ENCODE data around the gene GRIN2C. TPM values are rescaled to one million over a fixed set of nuclear protein-coding genes. Genes with fewer than 3 reads are reported as not detected.

Gene GRIN2C
- total and polyA plus RNA-seq, 2 donors from 2014 or later = 0.15 to 0.31 TPM

DNA sequence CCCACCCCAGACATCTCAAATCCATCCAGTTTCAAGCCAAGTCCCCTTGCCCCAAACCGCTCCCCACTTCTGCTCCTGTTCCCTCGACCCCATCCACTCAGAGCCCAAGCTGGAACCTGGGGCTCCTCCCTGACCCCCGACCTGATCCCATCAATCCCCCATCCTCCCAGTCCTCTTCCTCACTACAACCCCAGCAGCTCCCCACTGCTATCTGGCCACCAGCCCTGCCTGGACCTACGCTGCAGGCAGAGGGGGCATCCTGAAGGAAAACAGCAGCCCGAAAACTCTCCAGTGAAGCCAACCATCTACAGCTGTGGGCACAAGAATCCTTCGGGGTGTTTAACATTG is 9.2 kb upstream of the GRIN2C start:
- Histone ChIP-seq H3K4me3 (ENCODE audit: low read length in 3 of 3) (no peak overlapping the region), H3K27me3 (ENCODE audit: control insufficient read depth, insufficient read depth, low read length) (no peaks in the 10 kb centered on the region), H3K9ac (ENCODE audit: low read length in 3 of 3) (no peak overlapping the region), H3K36me3 (ENCODE audit: control insufficient read depth in 2 of 3, insufficient read depth in 3 of 3, low read length in 3 of 3) (no peaks in the 10 kb centered on the region), H3K27ac (ENCODE audit: low read depth in 2 of 2, low read length in 2 of 2) (no peak overlapping the region), H3K4me1 (ENCODE audit: control insufficient read depth in 2 of 3, insufficient read depth in 2 of 3, low read depth in 1 of 3, low read length in 3 of 3) (peaks cover 0 to 9% (median 4%) of the 10 kb centered on the region in 3 donors), H3K9me3 (ENCODE audit: control insufficient read depth in 2 of 3, insufficient read depth in 1 of 3, low read length in 3 of 3) (no peaks in the 10 kb centered on the region)
- FAIRE-seq = no peak
- intact Hi-C loops (cut with DNase I) = loop anchor here (10.0 kb wide), 1 partner anchor 124 kb away; the partner anchor contains the start of gene NHERF1
- TF ChIP-seq, protein P1, sequence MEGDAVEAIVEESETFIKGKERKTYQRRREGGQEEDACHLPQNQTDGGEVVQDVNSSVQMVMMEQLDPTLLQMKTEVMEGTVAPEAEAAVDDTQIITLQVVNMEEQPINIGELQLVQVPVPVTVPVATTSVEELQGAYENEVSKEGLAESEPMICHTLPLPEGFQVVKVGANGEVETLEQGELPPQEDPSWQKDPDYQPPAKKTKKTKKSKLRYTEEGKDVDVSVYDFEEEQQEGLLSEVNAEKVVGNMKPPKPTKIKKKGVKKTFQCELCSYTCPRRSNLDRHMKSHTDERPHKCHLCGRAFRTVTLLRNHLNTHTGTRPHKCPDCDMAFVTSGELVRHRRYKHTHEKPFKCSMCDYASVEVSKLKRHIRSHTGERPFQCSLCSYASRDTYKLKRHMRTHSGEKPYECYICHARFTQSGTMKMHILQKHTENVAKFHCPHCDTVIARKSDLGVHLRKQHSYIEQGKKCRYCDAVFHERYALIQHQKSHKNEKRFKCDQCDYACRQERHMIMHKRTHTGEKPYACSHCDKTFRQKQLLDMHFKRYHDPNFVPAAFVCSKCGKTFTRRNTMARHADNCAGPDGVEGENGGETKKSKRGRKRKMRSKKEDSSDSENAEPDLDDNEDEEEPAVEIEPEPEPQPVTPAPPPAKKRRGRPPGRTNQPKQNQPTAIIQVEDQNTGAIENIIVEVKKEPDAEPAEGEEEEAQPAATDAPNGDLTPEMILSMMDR (IDR thresholded peaks at IDR 0.05; ENCODE audit: borderline replicate concordance, extremely low read depth, insufficient read depth) = no peak
- no peak for DNase-seq

DNA sequence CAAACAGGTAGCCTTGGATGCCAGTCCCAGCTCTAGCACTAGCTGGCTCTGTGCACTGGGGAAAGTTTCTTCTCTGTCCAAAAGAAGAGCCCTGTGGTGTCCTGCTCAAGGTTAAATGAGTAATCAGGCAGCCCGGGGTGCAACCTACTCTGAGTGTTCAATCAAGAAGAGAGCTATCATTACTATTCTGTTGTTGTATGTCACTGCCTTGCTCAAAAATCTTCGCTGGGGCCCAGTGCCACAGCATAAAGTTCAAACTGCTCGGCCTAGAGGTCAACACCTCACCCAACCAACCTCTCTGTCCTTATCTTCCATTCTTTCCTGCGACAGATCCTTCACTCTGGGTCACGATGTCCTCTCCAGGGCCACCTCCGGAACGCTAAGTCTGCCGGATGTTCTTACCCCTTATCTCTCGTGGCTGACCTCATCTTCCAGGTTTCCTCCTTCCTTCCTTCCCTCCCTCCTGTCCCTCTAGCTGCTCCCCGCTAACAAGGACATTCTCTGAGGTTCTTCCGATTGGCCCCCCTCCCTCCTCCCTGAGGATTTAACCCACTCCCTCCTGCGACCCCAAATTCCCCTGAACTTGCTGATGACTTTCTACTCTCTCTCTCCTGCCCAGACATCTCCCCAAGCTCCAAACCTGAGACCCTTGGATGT is 8.7 kb upstream of the GRIN2C start:
- Histone ChIP-seq H3K9me3 (ENCODE audit: control insufficient read depth in 2 of 3, insufficient read depth in 1 of 3, low read length in 3 of 3) (no peaks in the 10 kb centered on the region), H3K9ac (ENCODE audit: low read length in 3 of 3) (no peak overlapping the region), H3K27me3 (ENCODE audit: control insufficient read depth, insufficient read depth, low read length) (no peaks in the 10 kb centered on the region), H3K4me3 (ENCODE audit: low read length in 3 of 3) (no peak overlapping the region), H3K27ac (ENCODE audit: low read depth in 2 of 2, low read length in 2 of 2) (no peak overlapping the region), H3K4me1 (ENCODE audit: control insufficient read depth in 2 of 3, insufficient read depth in 2 of 3, low read depth in 1 of 3, low read length in 3 of 3) (peaks cover 0 to 9% (median 4%) of the 10 kb centered on the region in 3 donors), H3K36me3 (ENCODE audit: control insufficient read depth in 2 of 3, insufficient read depth in 3 of 3, low read length in 3 of 3) (no peaks in the 10 kb centered on the region)
- no peak for DNase-seq
- intact Hi-C loops (cut with DNase I) = loop anchor here (10.0 kb wide), 1 partner anchor 124 kb away; the partner anchor contains the start of gene NHERF1
- FAIRE-seq = no peak
- TF ChIP-seq, protein P1 (IDR thresholded peaks at IDR 0.05; ENCODE audit: borderline replicate concordance, extremely low read depth, insufficient read depth) = no peak

DNA sequence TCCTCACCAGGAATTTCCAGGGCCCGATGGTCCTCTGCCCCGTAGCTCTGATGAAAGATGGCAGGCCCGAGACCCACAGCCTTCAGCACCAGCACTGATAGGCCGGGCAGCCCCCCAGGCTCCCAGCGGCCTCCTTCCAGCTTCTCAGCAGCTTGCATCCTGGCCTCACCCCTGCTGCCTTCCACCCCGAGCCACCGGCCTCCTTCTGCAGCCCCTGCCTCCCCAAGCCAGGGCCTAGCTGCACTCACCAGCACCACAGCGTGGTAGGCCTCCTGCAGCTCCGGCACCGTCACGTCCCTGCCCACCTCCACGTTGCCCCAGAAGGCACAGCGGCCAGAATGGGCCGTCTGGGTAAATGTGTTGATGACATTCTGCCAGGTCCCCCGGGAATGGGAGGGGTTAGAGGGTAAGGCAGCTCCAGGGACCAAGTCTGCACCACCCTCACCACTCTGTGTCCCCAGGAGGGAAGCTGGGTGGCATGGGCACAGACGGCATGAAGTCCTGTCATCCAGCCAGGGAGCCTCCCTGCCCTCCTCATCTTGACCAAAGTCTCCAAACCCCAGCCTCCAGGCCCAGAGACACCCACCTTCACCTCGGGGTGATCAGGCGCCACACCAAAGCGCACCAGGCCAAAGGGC is 6.6 kb upstream of the GRIN2C start:
- no peak for FAIRE-seq

More for the DNA sequence above, 6.6 kb upstream of the GRIN2C start:
- Histone ChIP-seq H3K4me3 (ENCODE audit: low read length in 3 of 3) (no peak overlapping the region), H3K36me3 (ENCODE audit: control insufficient read depth in 2 of 3, insufficient read depth in 3 of 3, low read length in 3 of 3) (no peaks in the 10 kb centered on the region), H3K27me3 (ENCODE audit: control insufficient read depth, insufficient read depth, low read length) (no peaks in the 10 kb centered on the region), H3K4me1 (ENCODE audit: control insufficient read depth in 2 of 3, insufficient read depth in 2 of 3, low read depth in 1 of 3, low read length in 3 of 3) (peaks cover 0 to 5% (median 2%) of the 10 kb centered on the region in 3 donors), H3K27ac (ENCODE audit: low read depth in 2 of 2, low read length in 2 of 2) (no peak overlapping the region), H3K9ac (ENCODE audit: low read length in 3 of 3) (no peak overlapping the region), H3K9me3 (ENCODE audit: control insufficient read depth in 2 of 3, insufficient read depth in 1 of 3, low read length in 3 of 3) (no peaks in the 10 kb centered on the region)
- intact Hi-C loops (cut with DNase I) = loop anchor here (10.0 kb wide), 1 partner anchor 122 kb away; the partner anchor contains the start of gene NHERF1
- no peak for DNase-seq
- TF ChIP-seq, protein P1 (IDR thresholded peaks at IDR 0.05; ENCODE audit: borderline replicate concordance, extremely low read depth, insufficient read depth) = no peak
